Measurements from ENCODE around the gene OR1D2.
"Not testable (repeated sequence)": the region's sequence is repeated elsewhere in the genome, so short reads cannot be mapped to it uniquely, and the experiment has no call there.

DNA sequence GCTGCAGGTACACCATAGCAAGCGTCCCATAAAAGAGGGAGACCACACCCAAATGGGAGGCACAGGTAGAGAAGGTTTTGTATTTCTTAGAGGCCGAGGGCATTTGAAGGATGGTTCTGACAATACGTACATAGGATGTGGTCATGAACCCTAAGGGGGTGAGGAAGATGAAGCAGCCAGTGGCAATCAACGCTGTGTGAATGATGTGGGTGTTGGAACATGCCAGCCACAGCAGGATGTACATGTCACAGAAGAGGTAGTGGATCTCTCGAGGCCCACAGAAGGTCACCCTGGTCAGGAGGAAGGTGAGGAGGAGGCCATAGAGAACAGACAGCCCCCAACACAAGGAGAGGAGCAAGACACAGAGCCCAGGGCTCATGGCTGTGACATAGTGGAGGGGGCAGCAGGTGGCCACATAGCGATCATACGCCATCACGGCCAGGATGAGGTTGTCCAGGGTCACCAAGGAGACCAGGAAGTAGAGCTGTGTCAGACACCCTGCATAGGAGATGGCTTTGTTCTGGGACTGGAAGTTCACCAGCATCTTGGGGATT, 41.3 kb downstream of the OR1D2 start:
- not testable (repeated sequence) for TF ChIP-seq CTCF, POLR2A (IDR thresholded peaks at IDR 0.05)

All from uterus (tissue), 2 donors.